ENCODE measurements around the gene CDK5RAP2. TPM values are rescaled to one million over a fixed set of nuclear protein-coding genes. Genes with fewer than 3 reads are reported as not detected.
A peak's percentile ranks its signal among the peaks of the same experiment; 100 is the strongest.
"Not testable (repeated sequence)": the region's sequence is repeated elsewhere in the genome, so short reads cannot be mapped to it uniquely, and the experiment has no call there.

Gene CDK5RAP2
- polyA plus RNA-seq, 1 experiment, result 28.1 TPM

DNA sequence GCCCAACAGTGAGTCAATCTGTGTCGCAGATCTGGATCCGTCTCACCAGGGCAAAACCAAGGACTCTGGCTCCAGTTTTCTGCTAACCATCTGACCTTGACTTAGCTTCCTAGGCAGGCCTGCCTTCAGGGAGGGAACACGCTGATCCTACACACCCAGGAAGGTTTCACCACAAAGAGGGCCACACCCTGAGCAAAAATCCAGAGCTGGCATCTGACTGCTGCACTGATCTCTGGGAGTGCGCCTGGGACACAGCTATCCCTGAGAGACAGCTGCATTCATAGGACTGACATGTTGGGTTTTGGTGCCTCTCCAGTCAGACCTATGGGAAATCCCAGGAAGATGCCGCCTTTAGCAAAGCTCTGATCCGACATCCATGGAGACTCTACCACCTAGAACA, 47.5 kb downstream of the CDK5RAP2 start:
- Histone ChIP-seq H3K27me3 (ENCODE audit: control insufficient read depth, insufficient read depth, low read length) (no peaks in the 10 kb centered on the region), H3K4me3 (ENCODE audit: low read depth, low read length) (no peak overlapping the region), H3K36me3 (ENCODE audit: control insufficient read depth, insufficient read depth, low read length) (peaks cover 2% of the 10 kb centered on the region)
- peak; percentile 26 for DNase-seq (ENCODE audit: low read depth)
- ChIA-PET CTCF (interaction anchor here (0.8 to 3.4 kb wide), 8 partner anchors 8 to 149 kb away, joined by 3 to 14 read pairs (median 4); no protein-coding TSS in a partner anchor), POLR2A (no interaction called here)
- TF ChIP-seq, protein P1, sequence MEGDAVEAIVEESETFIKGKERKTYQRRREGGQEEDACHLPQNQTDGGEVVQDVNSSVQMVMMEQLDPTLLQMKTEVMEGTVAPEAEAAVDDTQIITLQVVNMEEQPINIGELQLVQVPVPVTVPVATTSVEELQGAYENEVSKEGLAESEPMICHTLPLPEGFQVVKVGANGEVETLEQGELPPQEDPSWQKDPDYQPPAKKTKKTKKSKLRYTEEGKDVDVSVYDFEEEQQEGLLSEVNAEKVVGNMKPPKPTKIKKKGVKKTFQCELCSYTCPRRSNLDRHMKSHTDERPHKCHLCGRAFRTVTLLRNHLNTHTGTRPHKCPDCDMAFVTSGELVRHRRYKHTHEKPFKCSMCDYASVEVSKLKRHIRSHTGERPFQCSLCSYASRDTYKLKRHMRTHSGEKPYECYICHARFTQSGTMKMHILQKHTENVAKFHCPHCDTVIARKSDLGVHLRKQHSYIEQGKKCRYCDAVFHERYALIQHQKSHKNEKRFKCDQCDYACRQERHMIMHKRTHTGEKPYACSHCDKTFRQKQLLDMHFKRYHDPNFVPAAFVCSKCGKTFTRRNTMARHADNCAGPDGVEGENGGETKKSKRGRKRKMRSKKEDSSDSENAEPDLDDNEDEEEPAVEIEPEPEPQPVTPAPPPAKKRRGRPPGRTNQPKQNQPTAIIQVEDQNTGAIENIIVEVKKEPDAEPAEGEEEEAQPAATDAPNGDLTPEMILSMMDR (IDR thresholded peaks at IDR 0.05; ENCODE audit: insufficient read depth, low read depth, low read length), result no peak

DNA sequence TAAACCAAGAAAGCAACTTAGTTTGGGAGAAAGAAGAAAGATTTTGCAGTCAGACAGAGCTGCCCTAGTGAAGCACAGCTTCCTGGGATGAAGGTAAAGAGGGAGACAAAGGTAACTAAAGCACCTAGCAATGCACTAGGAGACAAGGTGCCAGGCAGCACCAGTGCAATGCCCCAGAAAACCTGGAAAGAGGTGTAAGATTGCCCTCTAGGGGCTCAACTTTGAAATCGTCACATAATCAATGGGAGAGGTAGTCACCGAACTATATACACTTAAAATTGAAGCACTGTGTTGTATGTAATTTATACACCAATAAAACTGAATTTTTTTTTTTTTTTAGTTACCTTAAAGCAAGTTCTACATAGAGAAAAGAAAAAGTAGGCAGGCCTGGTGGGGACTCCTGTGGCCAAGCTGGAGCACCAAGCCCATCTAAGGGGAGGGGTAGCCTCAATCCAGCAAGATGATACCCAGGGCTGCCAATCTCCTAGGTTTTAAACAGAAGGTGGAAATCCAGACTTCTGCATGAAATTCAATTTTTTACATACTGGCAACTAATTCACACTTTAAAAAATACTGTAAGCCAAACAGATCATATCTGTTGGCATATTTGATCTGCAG, 48.2 kb downstream of the CDK5RAP2 start:
- Histone ChIP-seq H3K36me3 (ENCODE audit: control insufficient read depth, insufficient read depth, low read length) (peaks cover 4% of the 10 kb centered on the region), H3K4me3 (ENCODE audit: low read depth, low read length) (no peak overlapping the region), H3K27me3 (ENCODE audit: control insufficient read depth, insufficient read depth, low read length) (no peaks in the 10 kb centered on the region)
- TF ChIP-seq, protein P1 (IDR thresholded peaks at IDR 0.05; ENCODE audit: insufficient read depth, low read depth, low read length), result peak; percentile 56
- POLR2A ChIA-PET, result no interaction called here
- DNase-seq (ENCODE audit: low read depth), result no peak
- CTCF ChIA-PET, result interaction anchor here (0.6 to 3.4 kb wide), 15 partner anchors 8 to 1240 kb away, joined by 3 to 14 read pairs (median 3); no protein-coding TSS in a partner anchor

DNA sequence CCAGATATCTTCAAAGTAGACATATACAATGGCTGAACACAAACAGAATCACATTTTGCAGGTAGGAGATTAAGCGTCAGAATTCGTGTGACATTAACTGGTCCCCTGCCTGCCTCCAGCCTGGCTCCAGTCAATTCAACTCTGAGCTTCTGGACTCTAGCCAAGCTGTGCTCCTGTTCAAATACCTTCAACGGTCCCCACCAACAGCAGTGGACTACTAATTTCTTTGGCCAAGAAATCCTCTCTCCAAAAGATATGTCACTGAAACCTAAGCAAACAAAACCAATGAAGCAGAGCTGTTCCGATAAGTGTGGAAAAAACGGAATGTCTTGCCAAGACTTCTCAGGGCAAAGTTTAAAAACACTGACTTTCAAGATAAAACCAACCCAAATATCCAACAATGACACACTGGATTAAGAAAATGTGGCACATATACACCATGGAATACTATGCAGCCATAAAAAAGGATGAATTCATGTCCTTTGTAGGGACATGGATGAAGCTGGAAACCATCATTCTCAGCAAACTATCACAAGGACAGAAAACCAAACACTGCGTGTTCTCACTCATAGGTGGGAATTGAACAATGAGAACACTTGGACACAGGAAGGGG, 49.6 kb downstream of the CDK5RAP2 start:
- POLR2A ChIA-PET; H3K4me3 ChIP-seq (ENCODE audit: low read depth, low read length); H3K36me3 ChIP-seq (ENCODE audit: control insufficient read depth, insufficient read depth, low read length); H3K27me3 ChIP-seq (ENCODE audit: control insufficient read depth, insufficient read depth, low read length); DNase-seq (ENCODE audit: low read depth): not testable (repeated sequence)
- CTCF ChIA-PET, result interaction anchor here (0.7 to 3.4 kb wide), 3 partner anchors 53 to 974 kb away, joined by 4 to 11 read pairs (median 9); no protein-coding TSS in a partner anchor

DNA sequence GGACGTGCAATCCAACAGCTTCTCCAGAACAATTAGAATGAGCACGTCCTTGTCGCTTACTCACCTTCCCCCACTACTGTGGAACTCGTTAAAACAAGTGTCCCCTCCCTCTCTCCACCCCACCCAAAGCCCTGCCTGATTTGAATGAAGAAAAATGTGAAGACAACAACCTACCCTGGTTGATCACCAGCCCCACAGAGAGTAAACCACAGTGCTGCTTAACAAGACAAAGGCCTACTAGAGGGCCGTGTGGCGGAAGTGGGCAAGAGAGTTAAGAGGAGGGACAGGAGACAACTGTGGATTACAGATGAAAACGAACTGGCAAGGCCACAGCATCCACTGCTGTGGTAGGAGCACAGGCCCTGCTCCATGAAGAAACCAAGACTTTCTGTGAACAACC, 51.1 kb downstream of the CDK5RAP2 start:
- Histone ChIP-seq H3K4me3 (ENCODE audit: low read depth, low read length) (no peak overlapping the region), H3K27me3 (ENCODE audit: control insufficient read depth, insufficient read depth, low read length) (no peaks in the 10 kb centered on the region), H3K36me3 (ENCODE audit: control insufficient read depth, insufficient read depth, low read length) (peaks cover 5% of the 10 kb centered on the region)
- ChIA-PET CTCF (interaction anchor here (0.5 to 2.9 kb wide), 3 partner anchors 16 to 972 kb away, joined by 3 to 9 read pairs (median 4); no protein-coding TSS in a partner anchor), POLR2A (no interaction called here)
- TF ChIP-seq, protein P1 (IDR thresholded peaks at IDR 0.05; ENCODE audit: insufficient read depth, low read depth, low read length), result no peak
- no peak for DNase-seq (ENCODE audit: low read depth)

DNA sequence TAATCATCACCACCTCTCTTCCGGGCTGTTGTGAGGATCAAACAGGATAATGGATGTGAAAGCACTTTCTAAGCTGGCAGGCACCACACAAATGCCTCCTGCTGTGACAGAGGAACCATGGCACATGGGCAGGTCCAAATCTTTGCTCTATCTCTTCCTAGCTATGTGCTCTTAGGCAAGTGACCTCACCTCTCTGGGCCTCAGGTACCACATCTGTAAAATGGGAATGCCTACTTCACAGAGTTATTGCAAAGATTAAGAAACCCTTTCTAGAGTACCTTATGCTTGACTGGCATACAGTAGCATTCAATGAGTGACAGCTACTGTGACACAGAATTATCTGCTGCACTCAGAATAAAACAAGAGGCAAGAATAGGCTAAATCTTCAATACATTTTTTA, 51.6 kb downstream of the CDK5RAP2 start:
- Histone ChIP-seq H3K36me3 (ENCODE audit: control insufficient read depth, insufficient read depth, low read length) (peaks cover 5% of the 10 kb centered on the region), H3K4me3 (ENCODE audit: low read depth, low read length) (no peak overlapping the region), H3K27me3 (ENCODE audit: control insufficient read depth, insufficient read depth, low read length) (no peaks in the 10 kb centered on the region)
- TF ChIP-seq, protein P1 (IDR thresholded peaks at IDR 0.05; ENCODE audit: insufficient read depth, low read depth, low read length), result no peak
- no peak for DNase-seq (ENCODE audit: low read depth)
- ChIA-PET CTCF (interaction anchor here (1.4 kb wide), 1 partner anchor 16 kb away, joined by 4 read pairs; no protein-coding TSS in a partner anchor), POLR2A (no interaction called here)

Measured in BJ (cell line).